ENCODE data around the gene ZRANB3.

The ZRANB3 gene

GRCh38 chr2:135163306-135163705 lies 367.7 kb downstream of the ZRANB3 start:
- TF ChIP-seq SNAI2 (CRISPR knock-in tag; IDR thresholded peaks at IDR 0.05): no peak
- no peak for TF ChIP-seq CSDC2 (CRISPR knock-in tag; IDR thresholded peaks at IDR 0.05)
- TF ChIP-seq ISL1 (CRISPR knock-in tag; IDR thresholded peaks at IDR 0.05): no peak
- no peak for TF ChIP-seq BACH2 (CRISPR knock-in tag; IDR thresholded peaks at IDR 0.05; ENCODE audit: borderline replicate concordance)
- no peak for TF ChIP-seq CREB5 (CRISPR knock-in tag; IDR thresholded peaks at IDR 0.05; ENCODE audit: low read depth)
- TF ChIP-seq, protein P1, sequence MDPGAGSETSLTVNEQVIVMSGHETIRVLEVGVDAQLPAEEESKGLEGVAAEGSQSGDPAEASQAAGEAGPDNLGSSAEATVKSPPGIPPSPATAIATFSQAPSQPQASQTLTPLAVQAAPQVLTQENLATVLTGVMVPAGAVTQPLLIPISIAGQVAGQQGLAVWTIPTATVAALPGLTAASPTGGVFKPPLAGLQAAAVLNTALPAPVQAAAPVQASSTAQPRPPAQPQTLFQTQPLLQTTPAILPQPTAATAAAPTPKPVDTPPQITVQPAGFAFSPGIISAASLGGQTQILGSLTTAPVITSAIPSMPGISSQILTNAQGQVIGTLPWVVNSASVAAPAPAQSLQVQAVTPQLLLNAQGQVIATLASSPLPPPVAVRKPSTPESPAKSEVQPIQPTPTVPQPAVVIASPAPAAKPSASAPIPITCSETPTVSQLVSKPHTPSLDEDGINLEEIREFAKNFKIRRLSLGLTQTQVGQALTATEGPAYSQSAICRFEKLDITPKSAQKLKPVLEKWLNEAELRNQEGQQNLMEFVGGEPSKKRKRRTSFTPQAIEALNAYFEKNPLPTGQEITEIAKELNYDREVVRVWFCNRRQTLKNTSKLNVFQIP (CRISPR knock-in tag; IDR thresholded peaks at IDR 0.05; ENCODE audit: borderline replicate concordance, low read depth): no peak
- TF ChIP-seq CSRNP3 (CRISPR knock-in tag; IDR thresholded peaks at IDR 0.05): no peak
- TF ChIP-seq OSR1 (CRISPR knock-in tag; IDR thresholded peaks at IDR 0.05): no peak
- ATAC-seq: no peak

DNA sequence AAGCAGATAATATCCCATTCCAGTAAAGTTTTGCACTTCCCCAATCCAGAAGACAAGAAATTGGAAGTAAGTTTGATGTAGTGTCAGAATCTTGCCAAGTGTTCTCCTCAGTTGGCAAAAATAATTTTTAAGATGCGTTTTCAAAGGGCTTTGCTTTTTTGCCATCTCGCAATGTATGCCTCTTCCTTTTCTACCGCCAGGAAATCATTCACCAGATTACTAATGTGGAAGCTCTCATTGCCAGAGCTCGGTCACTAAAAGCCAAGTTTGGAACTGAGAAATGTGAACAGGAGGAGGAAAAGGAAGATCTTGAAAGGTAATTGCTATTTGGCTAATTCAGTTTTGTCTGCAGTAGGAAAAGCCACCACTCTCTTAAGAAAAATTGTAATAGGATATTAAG lies 368.2 kb downstream of the ZRANB3 start:
- ATAC-seq: no peak
- TF ChIP-seq ARNTL (CRISPR knock-in tag; IDR thresholded peaks at IDR 0.05; ENCODE audit: borderline replicate concordance, low read depth) (no peak), CSRNP3 (CRISPR knock-in tag; IDR thresholded peaks at IDR 0.05) (no peak), SNAI2 (CRISPR knock-in tag; IDR thresholded peaks at IDR 0.05) (no peak), ZNF8 (CRISPR knock-in tag; IDR thresholded peaks at IDR 0.05) (no peak), TCF4 (CRISPR knock-in tag; IDR thresholded peaks at IDR 0.05; ENCODE audit: borderline replicate concordance) (no peak), BACH2 (CRISPR knock-in tag; IDR thresholded peaks at IDR 0.05; ENCODE audit: borderline replicate concordance) (no peak), OSR1 (CRISPR knock-in tag; IDR thresholded peaks at IDR 0.05) (no peak), ESRRG (CRISPR knock-in tag; IDR thresholded peaks at IDR 0.05) (no peak), PPARA (CRISPR knock-in tag; IDR thresholded peaks at IDR 0.05; ENCODE audit: borderline replicate concordance) (no peak), RARB (CRISPR knock-in tag; IDR thresholded peaks at IDR 0.05) (no peak), ZNF565 (CRISPR knock-in tag; conservative IDR thresholded peaks at IDR 0.05; ENCODE audit: low read depth) (no peak), CREB5 (CRISPR knock-in tag; IDR thresholded peaks at IDR 0.05; ENCODE audit: low read depth) (no peak), ISL1 (CRISPR knock-in tag; IDR thresholded peaks at IDR 0.05) (no peak), ZFP30 (CRISPR knock-in tag; IDR thresholded peaks at IDR 0.05) (no peak)
- TF ChIP-seq, protein P1 (CRISPR knock-in tag; IDR thresholded peaks at IDR 0.05; ENCODE audit: borderline replicate concordance, low read depth): no peak
- TF ChIP-seq, protein P2, sequence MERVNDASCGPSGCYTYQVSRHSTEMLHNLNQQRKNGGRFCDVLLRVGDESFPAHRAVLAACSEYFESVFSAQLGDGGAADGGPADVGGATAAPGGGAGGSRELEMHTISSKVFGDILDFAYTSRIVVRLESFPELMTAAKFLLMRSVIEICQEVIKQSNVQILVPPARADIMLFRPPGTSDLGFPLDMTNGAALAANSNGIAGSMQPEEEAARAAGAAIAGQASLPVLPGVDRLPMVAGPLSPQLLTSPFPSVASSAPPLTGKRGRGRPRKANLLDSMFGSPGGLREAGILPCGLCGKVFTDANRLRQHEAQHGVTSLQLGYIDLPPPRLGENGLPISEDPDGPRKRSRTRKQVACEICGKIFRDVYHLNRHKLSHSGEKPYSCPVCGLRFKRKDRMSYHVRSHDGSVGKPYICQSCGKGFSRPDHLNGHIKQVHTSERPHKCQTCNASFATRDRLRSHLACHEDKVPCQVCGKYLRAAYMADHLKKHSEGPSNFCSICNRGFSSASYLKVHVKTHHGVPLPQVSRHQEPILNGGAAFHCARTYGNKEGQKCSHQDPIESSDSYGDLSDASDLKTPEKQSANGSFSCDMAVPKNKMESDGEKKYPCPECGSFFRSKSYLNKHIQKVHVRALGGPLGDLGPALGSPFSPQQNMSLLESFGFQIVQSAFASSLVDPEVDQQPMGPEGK (CRISPR knock-in tag; IDR thresholded peaks at IDR 0.05; ENCODE audit: borderline replicate concordance): no peak

GRCh38 chr2:135162377-135162776 lies 368.6 kb downstream of the ZRANB3 start:
- TF ChIP-seq CREB5 (CRISPR knock-in tag; IDR thresholded peaks at IDR 0.05; ENCODE audit: low read depth) (no peak), ZNF8 (CRISPR knock-in tag; IDR thresholded peaks at IDR 0.05) (no peak), TCF4 (CRISPR knock-in tag; IDR thresholded peaks at IDR 0.05; ENCODE audit: borderline replicate concordance) (no peak)
- ATAC-seq: no peak

All from SK-N-SH treated with all-trans-retinoic acid at 6 μM for 48 hours (cell line).